ENCODE data around the gene BICDL2. TPM values are rescaled to one million over a fixed set of nuclear protein-coding genes. Genes with fewer than 3 reads are reported as not detected.

The BICDL2 gene
- total and polyA plus RNA-seq, 2 of the 8 experiments (the other 6 are each of a cell fraction or from before 2014, with no cell fraction given), result 7.3 to 15.9 TPM

GRCh38 chr16:3022208-3022683 is 14.5 kb downstream of the BICDL2 start:
- peak overlapping the region; percentile 31; the same call in 1 of the 2 replicates for H2BK15ac ChIP-seq (ENCODE audit: low read length)
- peak in 1 of 2 experiments; percentile 79 for DNase-seq (ENCODE audit: low read depth in 1 of 2, low spot score in 2 of 2)
- H2BK20ac ChIP-seq (ENCODE audit: low read length), result 0 out of 2 replicates have a peak overlapping the region, but pooled peaks have one; percentile 61
- H4K8ac ChIP-seq (ENCODE audit: extremely low read depth, insufficient read depth, low read length), result peak overlapping the region; percentile 71
- peak overlapping the region; percentile 97 for H2BK5ac ChIP-seq (ENCODE audit: low read depth, low read length)
- no peak overlapping the region for H3K23ac ChIP-seq (ENCODE audit: insufficient read length)
- H3K4ac ChIP-seq (replicated peaks; ENCODE audit: insufficient read length, low read depth, low read length), result no peak overlapping the region
- peak overlapping the region; percentile 96 for H2BK12ac ChIP-seq (ENCODE audit: low read depth, low read length)
- peaks cover 20% of the 10 kb centered on the region; the same call in 1 of the 2 replicates for H3K23me2 ChIP-seq (ENCODE audit: low read depth, low read length)
- H3K9me3 ChIP-seq (ENCODE audit: insufficient read depth in 2 of 2, low read depth in 1 of 2, low read length in 1 of 2), result no peaks in the 10 kb centered on the region
- no peaks in the 10 kb centered on the region for H3K27me3 ChIP-seq (replicated peaks in 1 of 4; ENCODE audit: control insufficient read depth in 3 of 4, extremely low read depth in 1 of 4, insufficient read depth in 3 of 4, low read length in 3 of 4)
- ChIA-PET POLR2A (ENCODE audit: partially characterized antibody) (interaction anchor here (0.8 to 35.7 kb wide), 15 partner anchors 5 to 142 kb away, joined by 3 to 1808 read pairs (median 11); partner anchors contain the start of genes BICDL2, CLDN6, CLDN9 and HCFC1R1), CTCF (ENCODE audit: partially characterized antibody) (interaction anchor here (1.3 to 23.8 kb wide), 11 partner anchors 8 to 104 kb away, joined by 3 to 639 read pairs (median 6); partner anchors contain the start of genes CLDN9 and ZSCAN10)
- no peak overlapping the region for H2AFZ ChIP-seq (ENCODE audit: low read length)
- peak overlapping the region; percentile 94; the same call in 1 of the 2 replicates for H2AK5ac ChIP-seq (ENCODE audit: low read depth, low read length)
- H4K5ac ChIP-seq (ENCODE audit: insufficient read length, low read depth, low read length), result no peak overlapping the region
- H2BK120ac ChIP-seq (replicated peaks; ENCODE audit: low read depth, low read length), result no peak overlapping the region
- H3K9ac ChIP-seq (replicated peaks in 1 of 4; ENCODE audit: extremely low read depth in 1 of 4, low read depth in 3 of 4, low read length in 3 of 4), result peak overlapping the region in 3 of 4 experiments; percentile 13 to 89 (median 45); a peak in 5 of 7 replicates
- H3K79me1 ChIP-seq (ENCODE audit: low read depth, low read length), result no peaks in the 10 kb centered on the region
- H3K14ac ChIP-seq (ENCODE audit: insufficient read length), result no peak overlapping the region
- H3K27ac ChIP-seq (ENCODE audit: low read depth, low read length), result peak overlapping the region; percentile 94
- 10% methylated on average over 8 of the region's 8 CpGs; no CpG with 5 or more reads in 1 of the 2 experiments for WGBS, 2 experiments (ENCODE audit: extremely low coverage in 1 of 2, insufficient coverage in 1 of 2, insufficient read length in 1 of 2, insufficient replicate concordance in 2 of 2, low coverage in 1 of 2, low lambda C conversion rate in 2 of 2, missing lambda C conversion rate in 1 of 2)
- no peak overlapping the region for H3K56ac ChIP-seq (replicated peaks; ENCODE audit: insufficient read length, low read depth, low read length)
- no peak for FAIRE-seq
- peak overlapping the region; percentile 74 to 97 (median 94) for H3K4me3 ChIP-seq (ENCODE audit: extremely low read depth in 1 of 4, insufficient read depth in 2 of 4, low read depth in 3 of 4, low read length in 4 of 4)
- H4K20me1 ChIP-seq (replicated peaks in 1 of 2; ENCODE audit: control insufficient read depth in 1 of 2, insufficient read depth in 2 of 2, low read length in 2 of 2), result peaks cover 5 to 22% of the 10 kb centered on the region in 2 experiments
- peak overlapping the region; percentile 85 for H3K18ac ChIP-seq (ENCODE audit: extremely low read depth, low read length)
- peaks cover 0 to 20% (median 18%) of the 10 kb centered on the region in 4 experiments; a peak in 6 of 7 replicates for H3K4me1 ChIP-seq (replicated peaks in 1 of 4; ENCODE audit: control insufficient read depth in 3 of 4, insufficient read depth in 4 of 4, low read length in 3 of 4)
- peak overlapping the region; percentile 83 to 88 for H3K4me2 ChIP-seq (ENCODE audit: insufficient read depth in 1 of 2, low read depth in 2 of 2, low read length in 2 of 2)
- H4K91ac ChIP-seq (replicated peaks; ENCODE audit: insufficient read length, low read length), result peak overlapping the region; percentile 12
- peaks cover 3 to 8% of the 10 kb centered on the region in 2 experiments for H3K79me2 ChIP-seq (ENCODE audit: control insufficient read depth in 1 of 2, insufficient read depth in 2 of 2, low read length in 2 of 2)
- peaks cover 0 to 18% (median 10%) of the 10 kb centered on the region in 4 experiments; a peak in 7 of 8 replicates for H3K36me3 ChIP-seq (ENCODE audit: control insufficient read depth in 2 of 4, insufficient read depth in 4 of 4, low read length in 3 of 4)
- TF ChIP-seq TEAD4 (IDR thresholded peaks at IDR 0.05; ENCODE audit: low read depth, low read length) (peak; percentile 70; the same call in 1 of the 2 replicates), EGR1 (IDR thresholded peaks at IDR 0.05; ENCODE audit: borderline replicate concordance, low read depth, low read length) (peak; percentile 89), SIRT6 (IDR thresholded peaks at IDR 0.05; ENCODE audit: low read length) (no peak), POLR2A (IDR thresholded peaks at IDR 0.05; ENCODE audit: control extremely low read depth in 1 of 2, low read depth in 2 of 2, low read length in 2 of 2) (peak in 1 of 2 experiments; percentile 47; a peak in 1 of 3 replicates), CEBPB (IDR thresholded peaks at IDR 0.05; ENCODE audit: low read depth, low read length) (no peak), TAF7 (optimal IDR thresholded peaks at IDR 0.05; ENCODE audit: borderline replicate concordance, low read depth, low read length) (peak; percentile 56), POU5F1 (IDR thresholded peaks at IDR 0.05; ENCODE audit: low read depth, low read length) (no peak), CHD1 (IDR thresholded peaks at IDR 0.05; ENCODE audit: low read depth, low read length) (no peak), TBP (IDR thresholded peaks at IDR 0.05; ENCODE audit: low read depth, low read length) (peak; percentile 32; the same call in 1 of the 2 replicates), BCL11A (IDR thresholded peaks at IDR 0.05; ENCODE audit: low read depth in 2 of 2, low read length in 2 of 2) (no peak), SAP30 (IDR thresholded peaks at IDR 0.05; ENCODE audit: insufficient read depth, insufficient replicate concordance, low read length) (no peak), JUN (IDR thresholded peaks at IDR 0.05; ENCODE audit: low read depth, low read length) (peak; percentile 78; the same call in 1 of the 2 replicates), E2F6 (IDR thresholded peaks at IDR 0.05) (no peak)

Data from H1 (cell line).